Skin of body (tissue), 2 donors: ENCODE results near the gene TMEM106C. TPM values are rescaled to one million over a fixed set of nuclear protein-coding genes. Genes with fewer than 3 reads are reported as not detected.

ENCODE experiments used
- DNase-seq: peaks from one replicate; lab custom pipeline; 2025; lab: John Stamatoyannopoulos, UW
- total RNA-seq: library from RNA; depleted of rRNA; stranded (reverse); fragments of >200 nt; gene quantifications from one replicate; pipeline ENCODE4 v1.2.3, GENCODE V29; 2014

Gene TMEM106C
- 45.2 TPM for total RNA-seq

DNA sequence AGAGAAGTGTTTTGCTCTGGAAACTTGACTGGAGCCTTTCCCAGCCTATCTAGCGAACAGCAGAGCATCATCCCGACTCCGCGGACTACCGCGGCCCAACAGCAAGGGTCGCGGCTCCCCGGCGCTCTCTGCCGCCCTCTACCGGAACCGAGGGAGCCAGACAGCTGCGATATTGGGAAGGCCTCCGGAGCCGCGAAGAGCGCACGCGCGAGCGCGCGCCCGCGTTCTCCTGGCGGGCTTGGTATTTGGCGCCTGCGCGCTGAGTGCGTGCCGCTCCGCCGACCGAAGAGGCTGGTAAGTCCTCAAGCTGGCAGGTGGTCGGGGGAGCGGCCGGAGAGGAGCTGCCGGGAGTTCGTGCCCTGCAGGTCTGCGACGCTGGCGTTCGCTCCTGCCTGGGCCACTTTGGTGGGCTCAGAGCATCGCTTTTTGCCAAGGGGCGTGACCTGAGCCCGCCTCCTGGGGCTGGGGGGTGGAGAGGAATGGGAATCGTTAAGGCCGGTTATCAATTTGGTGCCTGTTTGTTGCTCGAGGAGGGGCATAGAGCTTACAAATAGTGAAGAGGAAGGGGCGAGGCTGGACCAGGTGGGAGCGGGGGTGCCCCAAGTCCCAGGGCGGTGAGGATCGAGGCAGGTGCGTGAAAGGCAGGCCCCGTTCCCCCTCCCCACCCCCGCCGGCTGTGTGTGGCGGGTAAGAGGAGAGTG lies at the start of gene TMEM106C:
Gene TMEM106C, plus strand, starts transcription at position 257 of the 701 bp plus-strand sequence. CDS start 641 bp downstream, outside the sequence.
- peak; percentile 87 for DNase-seq

DNA sequence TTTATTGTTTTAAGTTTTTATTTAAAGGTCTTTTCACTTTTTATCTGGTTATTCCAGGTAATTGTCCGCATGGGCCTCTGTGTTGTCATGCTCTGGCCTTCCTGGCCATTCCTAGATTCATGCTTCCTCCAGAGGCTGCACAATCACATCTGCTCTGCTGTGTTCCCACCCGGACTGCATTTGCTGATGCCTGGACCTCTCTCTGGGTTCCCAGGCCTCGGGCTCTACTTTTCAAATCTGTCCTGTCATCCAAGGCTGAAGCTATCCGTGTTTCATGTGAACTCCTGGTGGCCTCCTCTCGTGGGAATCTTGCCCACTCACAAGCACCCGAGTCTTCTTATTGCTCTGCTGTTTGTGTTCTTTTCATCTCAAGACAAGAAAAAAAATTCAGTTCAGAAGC lies 42.5 kb upstream of the TMEM106C start:
- no peak for DNase-seq

DNA sequence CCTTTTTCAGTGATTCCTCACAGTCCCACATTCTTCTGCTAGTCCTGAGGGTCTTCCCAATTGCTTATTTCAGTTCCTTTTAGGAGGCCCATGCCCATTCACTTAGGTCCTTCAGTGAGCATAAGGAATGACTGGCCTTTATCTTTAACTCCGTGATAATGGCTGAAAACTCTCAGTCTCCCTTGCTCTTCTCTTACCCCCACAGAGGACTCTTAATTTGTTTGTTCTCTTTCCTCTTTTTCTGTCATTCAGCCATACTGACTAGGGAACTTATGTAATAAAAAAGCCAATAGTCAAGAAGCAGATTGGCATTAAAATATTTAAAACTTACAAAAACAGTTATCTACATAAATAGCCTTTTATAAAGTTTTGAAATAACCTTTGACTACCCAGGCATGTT lies 41.5 kb upstream of the TMEM106C start:
- no peak for DNase-seq

- no peak for DNase-seq
Observed at GRCh38 chr12:47927346-47927745, 36.0 kb upstream of the TMEM106C start.

- DNase-seq, result no peak
Observed at GRCh38 chr12:47930634-47931033, 32.8 kb upstream of the TMEM106C start.

GRCh38 chr12:47931187-47931586 lies 32.2 kb upstream of the TMEM106C start:
- no peak for DNase-seq

DNA sequence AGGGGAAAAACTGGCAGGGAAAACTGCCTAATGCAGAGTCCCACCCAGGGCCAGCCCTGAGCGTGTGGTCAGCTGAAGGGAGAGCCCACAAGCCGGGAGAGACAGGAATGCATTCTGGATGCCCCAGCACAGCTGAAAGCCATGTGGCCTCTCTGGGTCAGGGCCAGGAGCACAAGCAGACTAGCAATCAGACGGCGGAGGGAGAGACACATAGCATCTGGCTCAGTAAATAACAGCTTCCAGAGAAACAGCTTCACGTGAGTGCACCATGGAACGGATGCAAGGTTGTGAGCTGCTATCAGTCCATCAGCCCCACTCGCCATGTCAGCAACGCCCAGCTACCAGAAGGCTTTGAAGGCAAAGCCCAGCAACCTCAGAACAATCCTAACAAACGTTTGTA lies 28.2 kb upstream of the TMEM106C start:
- peak; percentile 70 for DNase-seq

DNA sequence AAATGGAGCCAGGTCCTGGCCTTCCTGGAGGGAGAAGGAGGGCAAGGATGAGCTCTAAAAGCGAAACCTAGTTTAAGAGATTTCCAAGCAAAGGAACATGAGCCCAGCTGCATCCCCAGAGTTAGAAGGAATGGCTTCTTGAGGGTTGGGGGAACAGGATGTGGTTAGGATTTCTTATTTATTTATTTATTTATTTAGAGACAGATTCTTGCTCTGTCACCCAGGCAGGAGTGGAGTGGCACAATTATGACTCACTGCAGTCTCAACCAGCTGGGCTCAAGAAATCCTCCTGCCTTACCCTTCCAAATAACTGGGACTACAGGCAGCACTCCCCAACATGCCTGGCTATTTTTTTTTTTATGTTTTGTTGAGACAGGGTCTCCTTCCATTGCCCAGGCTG lies 25.3 kb upstream of the TMEM106C start:
- no peak for DNase-seq

DNA sequence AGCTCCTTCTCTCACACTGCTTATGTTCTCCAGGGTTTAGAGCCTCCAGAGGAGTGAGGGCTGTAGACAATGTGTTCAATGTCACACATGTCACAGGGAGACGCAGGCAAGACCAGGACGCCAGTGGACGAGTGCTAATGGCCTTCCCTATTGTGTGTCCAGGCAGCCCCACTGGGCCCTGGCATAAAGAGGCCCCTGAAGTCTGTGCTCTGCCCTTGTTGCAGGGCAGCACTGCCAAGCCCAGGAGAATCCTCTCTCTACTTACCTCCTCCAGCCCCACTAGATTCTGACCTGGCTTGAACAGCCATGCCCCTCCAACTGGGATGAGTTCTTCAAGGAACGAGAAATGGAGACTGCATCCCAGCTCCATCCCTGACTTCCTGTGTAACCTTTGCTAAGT lies 24.8 kb upstream of the TMEM106C start:
- no peak for DNase-seq

- DNase-seq, result no peak
Observed at GRCh38 chr12:47939009-47939601, 24.3 kb upstream of the TMEM106C start.

DNA sequence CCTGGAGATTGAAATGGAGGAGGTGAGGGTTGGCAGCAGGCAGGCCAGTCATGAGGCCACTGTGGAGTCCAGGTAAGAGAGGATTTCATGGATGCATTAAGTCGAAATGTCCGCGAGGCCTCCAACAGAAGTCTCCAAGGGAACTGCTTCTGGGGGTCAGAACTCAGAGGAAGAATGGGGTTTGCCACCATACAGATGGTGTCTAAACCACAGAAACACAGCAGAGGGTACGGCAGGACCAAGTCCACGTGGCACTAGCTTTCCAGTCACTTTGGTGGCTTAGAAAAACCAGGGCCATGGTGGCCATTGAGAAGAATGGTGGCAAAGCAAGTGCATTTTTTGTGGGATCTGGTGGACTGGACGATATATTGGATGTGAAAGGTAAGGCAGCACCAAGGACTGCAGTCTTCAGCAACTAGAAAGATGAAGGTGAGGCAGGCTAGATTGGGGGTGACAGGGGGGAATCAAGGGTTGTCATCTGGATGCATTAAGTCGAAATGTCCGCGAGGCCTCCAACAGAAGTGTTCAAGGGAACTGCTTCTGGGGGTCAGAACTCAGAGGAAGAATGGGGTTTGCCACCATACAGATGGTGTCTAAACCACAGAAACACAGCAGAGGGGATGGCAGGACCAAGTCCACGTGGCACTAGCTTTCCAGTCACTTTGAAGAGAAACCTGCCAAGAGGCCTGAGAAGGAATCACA lies 22.5 kb upstream of the TMEM106C start:
- no peak for DNase-seq

DNA sequence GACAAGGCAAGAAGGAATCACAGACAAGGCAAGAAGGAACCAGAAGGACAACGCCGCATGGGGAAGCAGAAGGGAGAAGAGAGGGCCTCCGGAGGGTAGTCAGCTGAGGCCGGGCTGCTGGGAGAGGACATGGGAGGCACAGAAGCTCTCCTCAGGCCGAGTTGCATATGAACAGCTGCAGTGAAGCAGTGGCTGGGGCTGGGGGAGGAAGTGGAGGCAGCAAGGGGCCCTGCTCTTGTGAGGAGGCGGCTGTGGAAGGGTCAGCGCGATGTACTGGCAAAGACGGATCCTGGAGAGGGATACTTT lies 22.0 kb upstream of the TMEM106C start:
- DNase-seq, result no peak

DNA sequence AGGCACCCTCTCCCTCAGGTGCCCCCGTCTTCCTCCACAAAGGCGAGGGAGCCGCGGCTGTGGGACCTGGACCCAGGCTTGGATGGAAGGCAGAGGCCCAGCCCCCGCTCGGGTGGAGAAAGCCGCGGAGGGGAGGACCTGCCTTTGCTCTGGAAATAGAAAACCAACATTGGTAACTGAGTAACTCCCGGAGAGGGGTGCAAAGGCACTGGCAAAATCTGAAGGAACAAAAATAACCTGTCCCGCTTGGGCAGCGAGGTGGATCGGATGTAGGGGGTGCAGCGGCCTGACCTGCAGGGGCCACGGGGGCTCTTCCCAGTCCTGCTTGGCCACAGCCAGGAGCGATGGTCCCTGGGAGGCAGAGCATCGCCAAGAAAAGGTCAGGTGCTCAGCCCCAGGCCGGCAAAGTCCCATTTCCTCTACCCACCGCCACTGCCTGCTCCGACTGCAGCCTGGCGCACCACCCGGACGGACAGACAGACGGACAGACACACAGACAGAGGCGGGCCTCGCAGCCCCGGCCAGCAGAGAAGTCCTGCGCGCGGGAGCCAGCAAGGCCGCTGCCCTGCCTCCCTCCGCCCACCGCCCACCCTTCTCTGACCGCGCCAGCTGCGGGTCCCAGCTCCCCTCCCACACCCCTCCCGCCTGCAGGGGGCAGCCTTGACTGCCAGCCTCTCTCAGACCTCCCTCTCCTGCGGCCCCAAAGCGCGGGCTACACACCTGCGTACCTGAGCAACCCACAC lies 21.4 kb upstream of the TMEM106C start:
- DNase-seq, result no peak

DNA sequence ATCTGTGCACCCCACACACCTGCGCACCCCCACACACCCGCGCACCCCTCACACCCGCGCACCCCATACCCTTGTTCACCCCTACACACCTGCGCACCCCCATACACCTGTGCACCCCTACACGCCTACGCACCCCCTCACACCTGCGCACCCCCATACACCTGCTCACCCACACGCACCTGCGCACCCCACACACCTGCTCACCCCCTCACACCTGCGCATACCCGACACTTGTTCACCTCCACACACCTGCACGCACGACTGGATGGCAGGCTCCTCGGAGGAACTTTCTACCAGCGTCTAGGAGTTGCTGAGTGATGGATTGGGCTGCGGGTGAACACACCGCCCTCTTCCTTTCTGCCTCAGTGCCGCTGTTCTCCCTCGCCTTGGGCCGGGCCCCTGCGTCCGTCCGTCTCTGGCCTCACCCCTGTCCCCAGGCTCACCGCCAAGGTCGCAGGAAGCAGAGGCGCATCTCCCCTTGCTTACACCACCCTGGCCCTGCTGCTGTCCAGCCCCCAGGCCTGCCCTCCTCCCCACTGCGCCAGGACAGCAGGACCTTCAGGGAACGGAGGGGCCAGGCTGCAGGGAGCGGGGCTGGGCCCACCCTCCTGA lies 20.7 kb upstream of the TMEM106C start:
- no peak for DNase-seq

- no peak for DNase-seq
Observed at GRCh38 chr12:47943623-47944340, 19.6 kb upstream of the TMEM106C start.

DNA sequence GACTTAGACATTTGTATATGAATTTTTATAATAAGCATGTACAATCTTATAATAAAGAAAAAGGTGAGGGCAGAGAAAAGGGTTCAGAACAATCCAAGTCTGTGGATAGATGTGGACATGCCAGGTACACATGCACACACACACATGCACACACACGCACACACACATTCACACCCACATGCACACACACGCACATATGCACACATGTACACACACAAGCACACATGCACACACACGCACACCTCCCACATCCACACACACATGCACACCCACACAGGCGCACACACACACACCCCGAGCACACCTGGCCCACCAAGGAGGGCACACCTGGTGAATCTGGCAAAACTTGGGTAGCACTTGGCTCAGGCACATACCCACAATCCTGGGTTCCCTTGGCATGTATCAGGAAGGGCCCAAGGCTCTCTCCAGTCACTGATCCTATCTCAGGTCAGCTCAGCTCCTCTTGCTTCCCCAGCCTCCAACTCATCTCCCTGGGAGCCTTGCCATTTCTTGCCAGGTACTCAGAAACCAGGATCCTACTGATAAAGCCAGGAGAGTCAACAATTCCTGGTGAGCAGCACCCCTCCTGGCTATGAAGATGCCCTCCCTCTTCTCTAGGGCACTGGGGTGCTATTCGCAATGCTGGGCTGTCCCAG lies 18.6 kb upstream of the TMEM106C start:
- no peak for DNase-seq

DNA sequence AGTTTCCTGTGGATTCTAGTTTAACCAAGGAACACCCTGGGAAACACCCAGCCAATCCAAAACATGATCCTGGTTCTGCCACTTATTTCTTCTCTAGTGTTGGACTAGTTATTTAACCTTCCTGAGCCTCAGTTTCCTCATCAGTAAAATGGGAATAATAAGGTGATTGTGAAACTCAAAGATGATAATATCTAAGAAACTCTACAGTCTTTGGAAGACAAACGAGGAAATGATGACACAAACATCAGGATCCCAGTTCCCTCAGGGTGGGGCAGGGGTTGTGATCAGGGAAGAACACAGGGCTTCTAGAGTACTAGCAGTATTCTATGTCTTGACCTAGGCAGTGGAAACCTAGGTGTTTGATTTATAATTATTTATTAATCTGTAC lies 18.1 kb upstream of the TMEM106C start:
- DNase-seq, result no peak

DNA sequence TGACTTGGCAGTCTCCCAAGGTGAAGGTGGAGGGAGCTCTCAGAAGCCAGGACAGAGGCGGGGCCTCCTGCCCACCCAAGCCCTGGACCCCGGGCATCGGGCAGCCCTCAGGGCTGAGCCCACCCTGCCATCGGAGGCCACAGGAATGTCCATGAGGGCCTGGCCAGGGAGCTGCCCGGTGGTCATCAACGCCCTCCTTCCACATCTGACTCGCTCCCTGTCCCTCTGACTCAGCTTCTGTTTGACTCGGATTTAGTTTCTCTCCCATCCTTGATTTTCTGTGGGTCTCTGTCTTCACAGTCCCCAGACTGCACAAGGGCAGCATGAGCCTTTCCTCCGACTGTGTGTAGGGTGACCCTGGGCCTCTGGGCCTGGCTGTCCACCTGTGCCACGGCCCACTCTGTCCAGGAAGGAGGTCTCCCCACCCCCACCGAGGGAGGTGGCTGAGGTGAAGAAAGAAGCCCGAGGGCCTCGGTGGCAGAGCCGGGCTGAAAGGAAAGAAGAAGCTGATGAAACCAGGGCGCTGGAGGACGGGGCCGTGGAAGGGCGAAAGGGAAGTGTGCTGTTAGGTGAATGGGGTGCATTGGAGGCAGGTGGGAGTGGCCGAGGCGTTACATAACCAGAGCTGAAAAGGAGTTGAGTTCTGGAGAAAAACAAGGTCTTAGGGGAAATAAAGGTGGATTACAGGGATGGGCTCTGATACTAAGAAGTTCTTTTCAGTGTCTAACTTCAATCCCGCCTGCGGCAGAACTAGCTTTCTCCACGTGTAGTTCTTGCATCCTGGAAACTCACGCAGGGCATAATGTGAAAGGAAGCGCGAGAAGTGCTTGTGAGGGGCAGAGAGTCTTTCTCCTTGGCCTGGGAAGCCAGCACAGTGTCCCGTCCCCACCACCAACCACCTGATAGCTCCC lies 16.7 kb upstream of the TMEM106C start:
- DNase-seq, result no peak

DNA sequence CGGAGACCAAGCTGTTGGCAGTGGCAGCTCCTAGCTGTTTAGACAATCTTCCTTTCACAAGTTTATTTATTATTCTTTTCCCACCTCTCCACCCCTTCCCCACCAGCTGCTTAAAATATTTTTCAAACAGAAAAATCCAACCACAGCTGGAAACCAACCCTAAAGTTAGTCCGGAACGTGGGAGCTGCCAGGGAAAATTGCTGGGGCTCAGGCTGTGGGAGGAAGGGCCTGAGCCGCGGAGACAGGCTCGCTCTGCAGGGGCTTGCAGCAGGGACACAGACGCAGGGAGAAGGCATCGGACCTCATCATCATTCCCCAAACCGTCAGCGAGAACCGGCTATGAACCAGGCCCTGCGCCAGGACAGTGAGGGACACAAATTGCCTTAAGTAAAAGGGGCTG lies 16.1 kb upstream of the TMEM106C start:
- no peak for DNase-seq
